ENCODE results near the gene ZNF280D. TPM values are rescaled to one million over a fixed set of nuclear protein-coding genes. Genes with fewer than 3 reads are reported as not detected.

Gene ZNF280D
- total RNA-seq, 1 donor from 2014 or later: 25.1 TPM

DNA sequence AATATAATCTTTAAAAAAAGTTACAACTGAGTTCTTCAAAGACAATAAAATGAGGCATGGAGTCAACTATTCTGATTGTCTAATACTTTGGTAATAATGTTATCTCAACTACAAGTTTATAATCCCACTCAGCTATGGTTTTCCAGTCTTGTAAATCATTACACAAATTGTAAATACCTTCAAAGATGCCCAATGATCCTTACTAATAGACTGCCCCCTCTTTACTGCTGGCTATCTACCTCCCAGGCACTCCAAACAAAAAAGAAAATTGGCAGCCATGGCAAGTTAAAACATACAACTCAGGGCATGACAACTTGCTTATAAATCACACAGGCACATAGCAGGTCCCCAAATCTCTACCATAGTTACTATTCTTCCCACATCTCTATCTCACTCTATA, 58.5 kb downstream of the ZNF280D start:
- Mint-ChIP-seq H3K9me3 (peaks cover 12% of the 10 kb centered on the region), H3K27ac (no peak overlapping the region), H3K36me3 (peaks cover 16% of the 10 kb centered on the region), H3K27me3 (ENCODE audit: low read depth) (no peaks in the 10 kb centered on the region), H3K4me1 (no peaks in the 10 kb centered on the region), H3K4me3 (no peak overlapping the region)
- no peak for DNase-seq (ENCODE audit: low spot score in 2 of 2, unreplicated experiment in 2 of 2)
- TF ChIP-seq, protein P1, sequence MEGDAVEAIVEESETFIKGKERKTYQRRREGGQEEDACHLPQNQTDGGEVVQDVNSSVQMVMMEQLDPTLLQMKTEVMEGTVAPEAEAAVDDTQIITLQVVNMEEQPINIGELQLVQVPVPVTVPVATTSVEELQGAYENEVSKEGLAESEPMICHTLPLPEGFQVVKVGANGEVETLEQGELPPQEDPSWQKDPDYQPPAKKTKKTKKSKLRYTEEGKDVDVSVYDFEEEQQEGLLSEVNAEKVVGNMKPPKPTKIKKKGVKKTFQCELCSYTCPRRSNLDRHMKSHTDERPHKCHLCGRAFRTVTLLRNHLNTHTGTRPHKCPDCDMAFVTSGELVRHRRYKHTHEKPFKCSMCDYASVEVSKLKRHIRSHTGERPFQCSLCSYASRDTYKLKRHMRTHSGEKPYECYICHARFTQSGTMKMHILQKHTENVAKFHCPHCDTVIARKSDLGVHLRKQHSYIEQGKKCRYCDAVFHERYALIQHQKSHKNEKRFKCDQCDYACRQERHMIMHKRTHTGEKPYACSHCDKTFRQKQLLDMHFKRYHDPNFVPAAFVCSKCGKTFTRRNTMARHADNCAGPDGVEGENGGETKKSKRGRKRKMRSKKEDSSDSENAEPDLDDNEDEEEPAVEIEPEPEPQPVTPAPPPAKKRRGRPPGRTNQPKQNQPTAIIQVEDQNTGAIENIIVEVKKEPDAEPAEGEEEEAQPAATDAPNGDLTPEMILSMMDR (IDR thresholded peaks at IDR 0.05; ENCODE audit: unreplicated experiment): no peak

DNA sequence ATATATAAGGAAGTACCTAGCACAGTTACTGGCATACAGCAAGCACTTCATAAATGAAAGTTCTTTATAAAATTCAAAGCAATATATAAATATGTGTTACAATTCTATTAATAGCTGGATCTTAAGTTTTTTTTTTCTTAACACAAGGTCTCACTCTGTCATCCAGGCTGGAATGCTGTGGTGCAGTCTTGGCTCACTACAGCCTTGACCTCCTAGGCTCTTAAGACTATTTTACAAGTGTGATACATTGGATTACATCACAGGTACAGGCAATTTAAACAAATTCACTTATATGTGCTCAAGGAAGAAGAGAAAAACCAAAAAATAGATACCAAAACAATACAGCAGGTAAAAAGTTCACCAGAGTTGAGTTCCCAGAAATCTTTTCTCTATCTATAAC, 60.6 kb downstream of the ZNF280D start:
- Mint-ChIP-seq H3K4me3 (no peak overlapping the region), H3K27me3 (ENCODE audit: low read depth) (no peaks in the 10 kb centered on the region), H3K9me3 (peaks cover 12% of the 10 kb centered on the region), H3K36me3 (peaks cover 16% of the 10 kb centered on the region), H3K27ac (no peak overlapping the region), H3K4me1 (no peaks in the 10 kb centered on the region)
- no peak for DNase-seq (ENCODE audit: low spot score in 2 of 2, unreplicated experiment in 2 of 2)
- TF ChIP-seq, protein P1 (IDR thresholded peaks at IDR 0.05; ENCODE audit: unreplicated experiment): no peak

DNA sequence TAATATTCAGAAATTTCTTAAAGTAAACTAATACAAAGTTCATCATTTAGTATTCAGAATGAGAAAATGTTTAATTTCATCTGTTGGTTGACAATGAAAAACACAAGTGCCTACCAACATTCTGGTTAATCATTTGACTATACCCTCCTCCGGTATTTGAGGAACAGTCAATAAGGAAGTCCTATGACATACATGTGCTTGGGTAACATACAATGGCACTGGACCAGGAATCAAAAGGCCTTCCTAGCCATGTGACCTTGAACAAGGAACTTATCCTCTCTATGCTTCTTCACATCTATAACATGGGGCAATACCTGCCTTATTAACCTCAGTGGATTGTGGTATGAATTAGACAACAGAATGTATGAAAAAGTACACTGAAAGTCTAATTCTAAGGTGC, 65.8 kb downstream of the ZNF280D start:
- Mint-ChIP-seq H3K36me3 (peaks cover 33% of the 10 kb centered on the region), H3K4me1 (no peaks in the 10 kb centered on the region), H3K4me3 (no peak overlapping the region), H3K9me3 (peaks cover 12% of the 10 kb centered on the region), H3K27ac (no peak overlapping the region), H3K27me3 (ENCODE audit: low read depth) (no peaks in the 10 kb centered on the region)
- TF ChIP-seq, protein P1 (IDR thresholded peaks at IDR 0.05; ENCODE audit: unreplicated experiment): no peak
- no peak for DNase-seq (ENCODE audit: low spot score in 2 of 2, unreplicated experiment in 2 of 2)

DNA sequence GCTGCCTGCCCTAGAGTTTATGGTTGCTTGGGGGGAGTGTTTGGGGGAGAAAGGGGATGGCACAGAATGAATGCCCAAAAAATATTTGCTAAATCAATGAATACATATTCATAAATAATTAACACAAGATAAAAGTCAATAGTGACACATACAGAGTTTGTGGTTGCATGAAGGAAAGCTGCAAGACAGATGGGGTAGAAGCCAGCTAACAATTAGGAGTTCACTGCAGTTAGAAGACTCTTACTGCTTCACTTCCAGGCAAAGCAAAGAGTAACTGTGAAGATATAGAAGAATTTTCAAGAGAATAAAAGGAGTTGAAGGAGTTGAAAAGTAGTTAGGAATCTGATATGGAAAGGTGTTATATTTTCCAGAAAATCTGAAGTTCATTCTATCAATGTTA, 72.4 kb downstream of the ZNF280D start:
- H3K4me3 Mint-ChIP-seq: no peak overlapping the region
- peaks cover 24% of the 10 kb centered on the region for H3K36me3 Mint-ChIP-seq
- H3K27ac Mint-ChIP-seq: no peak overlapping the region
- no peaks in the 10 kb centered on the region for H3K9me3 Mint-ChIP-seq
- no peaks in the 10 kb centered on the region for H3K4me1 Mint-ChIP-seq
- DNase-seq (ENCODE audit: low spot score in 2 of 2, unreplicated experiment in 2 of 2): no peak
- TF ChIP-seq, protein P1 (IDR thresholded peaks at IDR 0.05; ENCODE audit: unreplicated experiment): no peak
- H3K27me3 Mint-ChIP-seq (ENCODE audit: low read depth): no peaks in the 10 kb centered on the region

DNA sequence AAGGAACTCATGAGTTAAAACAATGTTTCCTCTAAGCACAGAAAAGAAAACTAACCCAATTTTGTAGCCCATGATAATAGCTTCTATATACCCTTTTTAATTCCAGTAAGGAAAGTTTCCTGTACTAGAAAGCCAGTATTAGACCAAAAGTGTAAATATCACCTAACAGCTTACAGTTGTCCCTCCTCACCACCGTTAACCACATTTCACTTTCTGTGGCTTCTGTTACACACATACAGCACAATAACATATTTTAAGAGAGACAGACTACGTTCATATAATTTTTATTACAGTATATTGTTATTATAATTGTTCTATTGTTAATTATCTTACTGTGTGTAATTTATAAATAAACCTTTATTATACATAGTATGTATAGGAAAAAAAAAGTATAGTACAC, 74.1 kb downstream of the ZNF280D start:
- no peak for DNase-seq (ENCODE audit: low spot score in 2 of 2, unreplicated experiment in 2 of 2)
- H3K9me3 Mint-ChIP-seq: no peaks in the 10 kb centered on the region
- no peak overlapping the region for H3K27ac Mint-ChIP-seq
- TF ChIP-seq, protein P1 (IDR thresholded peaks at IDR 0.05; ENCODE audit: unreplicated experiment): no peak
- H3K4me1 Mint-ChIP-seq: peaks cover under 1% of the 10 kb centered on the region
- no peaks in the 10 kb centered on the region for H3K27me3 Mint-ChIP-seq (ENCODE audit: low read depth)
- H3K4me3 Mint-ChIP-seq: no peak overlapping the region
- peaks cover 14% of the 10 kb centered on the region for H3K36me3 Mint-ChIP-seq

DNA sequence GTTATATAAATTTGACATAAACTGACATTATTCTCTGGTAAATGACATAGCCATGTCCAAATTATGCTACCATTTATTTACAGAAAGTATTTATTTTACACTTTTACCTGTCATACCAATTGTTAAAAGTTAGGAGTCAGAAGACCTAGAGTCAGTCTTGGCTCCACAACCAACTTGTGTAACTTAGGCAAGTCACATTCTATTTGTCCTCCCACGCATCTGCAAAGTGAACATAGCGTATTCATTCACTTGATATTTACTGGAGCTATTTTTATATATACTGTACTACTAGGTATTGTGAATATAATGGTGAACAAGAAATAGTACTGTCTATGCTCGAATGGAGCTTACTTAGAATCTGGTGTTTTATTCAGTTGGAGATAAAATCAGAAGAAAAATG, 78.7 kb downstream of the ZNF280D start:
- DNase-seq (ENCODE audit: low spot score in 2 of 2, unreplicated experiment in 2 of 2): no peak
- Mint-ChIP-seq H3K4me1 (peaks cover 12% of the 10 kb centered on the region), H3K4me3 (no peak overlapping the region), H3K9me3 (no peaks in the 10 kb centered on the region), H3K36me3 (peaks cover 6% of the 10 kb centered on the region), H3K27ac (no peak overlapping the region), H3K27me3 (ENCODE audit: low read depth) (no peaks in the 10 kb centered on the region)
- TF ChIP-seq, protein P1 (IDR thresholded peaks at IDR 0.05; ENCODE audit: unreplicated experiment): no peak
